C4-2B (cell line): Measurements from ENCODE around the gene MOSMO.
"Not testable (repeated sequence)": the region's sequence is repeated elsewhere in the genome, so short reads cannot be mapped to it uniquely, and the experiment has no call there.

ENCODE experiments used
- H3K27ac ChIP-seq: fragments of 450-650 bp; 2 replicates; pipeline ENCODE4 v1.5.1; 2017
- ZFX ChIP-seq: fragments of 450-650 bp; IDR thresholded peaks from 2 replicates; pipeline ENCODE4 v1.6.1; 2017
- TF ChIP-seq, protein P1 (sequence below): fragments of 450-650 bp; conservative IDR thresholded peaks from 2 replicates; pipeline ENCODE4 v1.5.1; 2017; ENCODE audit warnings: mild to moderate bottlenecking

Gene MOSMO

DNA sequence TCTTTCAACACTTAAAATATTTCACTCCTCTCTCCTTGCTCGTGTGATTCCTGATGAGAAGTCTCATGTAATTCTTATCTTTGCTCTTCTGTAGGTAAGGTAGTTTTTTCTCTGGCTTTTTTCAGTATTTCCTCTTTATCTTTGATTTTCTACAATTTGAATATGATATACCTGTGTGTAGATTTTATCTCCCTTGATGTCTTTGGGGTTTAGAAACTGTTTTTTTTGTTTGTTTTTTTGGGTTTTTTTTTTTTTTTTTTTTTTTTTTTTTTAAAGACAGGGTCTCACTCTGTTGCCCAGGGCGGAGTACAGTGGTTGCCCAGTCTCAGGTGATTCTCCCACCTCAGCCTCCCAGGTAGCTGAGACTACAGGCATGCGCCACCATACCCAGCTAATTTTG lies 26.6 kb downstream of the MOSMO start:
- TF ChIP-seq, protein P1, sequence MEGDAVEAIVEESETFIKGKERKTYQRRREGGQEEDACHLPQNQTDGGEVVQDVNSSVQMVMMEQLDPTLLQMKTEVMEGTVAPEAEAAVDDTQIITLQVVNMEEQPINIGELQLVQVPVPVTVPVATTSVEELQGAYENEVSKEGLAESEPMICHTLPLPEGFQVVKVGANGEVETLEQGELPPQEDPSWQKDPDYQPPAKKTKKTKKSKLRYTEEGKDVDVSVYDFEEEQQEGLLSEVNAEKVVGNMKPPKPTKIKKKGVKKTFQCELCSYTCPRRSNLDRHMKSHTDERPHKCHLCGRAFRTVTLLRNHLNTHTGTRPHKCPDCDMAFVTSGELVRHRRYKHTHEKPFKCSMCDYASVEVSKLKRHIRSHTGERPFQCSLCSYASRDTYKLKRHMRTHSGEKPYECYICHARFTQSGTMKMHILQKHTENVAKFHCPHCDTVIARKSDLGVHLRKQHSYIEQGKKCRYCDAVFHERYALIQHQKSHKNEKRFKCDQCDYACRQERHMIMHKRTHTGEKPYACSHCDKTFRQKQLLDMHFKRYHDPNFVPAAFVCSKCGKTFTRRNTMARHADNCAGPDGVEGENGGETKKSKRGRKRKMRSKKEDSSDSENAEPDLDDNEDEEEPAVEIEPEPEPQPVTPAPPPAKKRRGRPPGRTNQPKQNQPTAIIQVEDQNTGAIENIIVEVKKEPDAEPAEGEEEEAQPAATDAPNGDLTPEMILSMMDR = no peak
- no peak for TF ChIP-seq ZFX

DNA sequence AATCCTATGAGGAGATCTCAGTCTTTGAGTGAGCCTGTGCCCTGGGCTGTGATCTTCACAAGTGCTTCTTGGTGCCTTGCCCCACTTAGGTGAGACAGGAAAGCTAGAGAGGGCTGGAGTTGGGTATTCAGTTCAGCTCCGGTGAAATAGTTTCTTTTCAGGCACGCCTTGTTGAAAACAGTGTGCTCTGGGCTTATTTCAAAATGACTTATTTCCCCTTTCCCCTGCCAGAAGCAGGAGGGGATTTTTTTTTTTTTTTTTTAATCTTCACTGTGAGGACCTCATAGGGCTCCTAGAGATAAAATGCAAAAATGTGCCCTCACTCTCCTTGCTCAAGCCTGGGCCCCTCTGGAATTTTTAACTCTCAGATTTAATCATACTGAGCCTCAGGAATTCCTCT lies 27.2 kb downstream of the MOSMO start:
- no peak overlapping the region for H3K27ac ChIP-seq
- no peak for TF ChIP-seq ZFX
- TF ChIP-seq, protein P1 = no peak

More for the DNA sequence above, 26.6 kb downstream of the MOSMO start:
- no peak overlapping the region for H3K27ac ChIP-seq

DNA sequence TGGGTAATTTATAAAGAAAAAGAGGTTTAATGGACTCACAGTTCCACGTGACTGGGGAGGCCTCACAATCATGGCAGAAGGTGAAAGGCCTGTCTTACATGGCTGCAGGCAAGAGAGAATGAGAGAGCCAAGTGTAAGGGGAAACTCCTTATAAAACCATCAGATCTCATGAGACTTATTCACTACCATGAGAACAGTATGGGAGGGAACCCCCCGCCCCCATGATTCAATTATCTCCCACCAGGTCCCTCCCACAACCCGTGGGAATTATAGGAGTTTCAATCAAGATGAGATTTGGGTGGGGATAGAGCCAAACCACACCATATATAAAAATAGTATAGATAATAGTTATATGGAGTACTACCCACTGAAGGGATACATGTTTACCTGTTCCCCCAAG lies 36.0 kb downstream of the MOSMO start:
- H3K27ac ChIP-seq = not testable (repeated sequence)

DNA sequence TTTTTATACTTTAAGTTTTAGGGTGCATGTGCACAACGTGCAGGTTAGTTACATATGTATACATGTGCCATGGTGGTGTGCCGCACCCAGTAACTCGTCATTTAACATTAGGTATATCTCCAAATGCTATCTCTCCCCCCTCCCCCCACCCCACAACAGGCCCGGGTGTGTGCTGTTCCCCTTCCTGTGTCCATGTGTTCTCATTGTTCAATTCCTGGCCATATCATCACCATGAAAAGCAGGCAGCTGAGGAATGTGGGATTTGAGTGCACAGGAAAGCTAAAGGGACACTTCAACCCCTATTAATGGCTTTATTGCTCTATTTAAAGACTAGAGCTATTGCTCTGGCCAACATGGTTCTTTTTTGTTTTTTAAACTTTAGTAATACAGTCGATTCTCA lies 38.0 kb downstream of the MOSMO start:
- not testable (repeated sequence) for H3K27ac ChIP-seq

DNA sequence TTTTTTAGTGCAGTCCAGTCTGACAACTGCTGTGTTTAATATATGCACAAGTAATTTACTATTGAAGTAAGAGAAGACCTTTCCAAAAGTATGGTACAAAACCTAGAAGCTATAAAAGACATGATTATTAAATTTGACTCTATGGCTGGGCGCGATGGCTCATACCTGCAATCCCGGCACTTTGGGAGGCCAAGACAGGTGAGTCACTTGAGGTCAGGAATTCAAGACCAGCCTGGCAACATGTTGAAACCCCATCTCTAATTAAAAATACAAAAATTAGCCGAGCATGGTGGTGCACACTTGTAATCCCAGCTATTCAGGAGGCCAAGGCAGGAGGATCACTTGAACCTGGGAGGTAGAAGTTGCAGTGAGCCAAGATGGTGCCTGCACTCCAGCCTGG lies 43.1 kb downstream of the MOSMO start:
- H3K27ac ChIP-seq = no peak overlapping the region
- no peak for TF ChIP-seq ZFX
- TF ChIP-seq, protein P1 = no peak

DNA sequence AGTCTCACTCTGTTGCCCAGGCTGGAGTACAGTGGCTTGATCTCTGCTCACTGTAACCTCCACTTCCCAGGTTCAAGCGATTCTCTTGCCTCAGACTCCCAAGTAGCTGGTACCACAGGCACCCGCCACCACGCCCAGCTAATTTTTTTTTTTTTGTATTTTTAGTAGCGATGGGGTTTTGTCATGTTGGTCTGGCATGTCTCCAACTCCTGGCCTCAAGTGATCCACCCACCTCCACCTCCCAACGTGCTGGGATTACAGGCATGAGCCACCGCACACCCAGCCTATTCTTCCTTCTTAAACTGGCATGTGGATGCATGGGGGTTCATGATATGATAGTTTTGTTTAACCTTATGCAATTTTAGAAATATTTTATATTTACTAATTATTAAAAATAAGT lies 45.1 kb downstream of the MOSMO start:
- H3K27ac ChIP-seq = no peak overlapping the region
- TF ChIP-seq, protein P1 = no peak
- no peak for TF ChIP-seq ZFX

DNA sequence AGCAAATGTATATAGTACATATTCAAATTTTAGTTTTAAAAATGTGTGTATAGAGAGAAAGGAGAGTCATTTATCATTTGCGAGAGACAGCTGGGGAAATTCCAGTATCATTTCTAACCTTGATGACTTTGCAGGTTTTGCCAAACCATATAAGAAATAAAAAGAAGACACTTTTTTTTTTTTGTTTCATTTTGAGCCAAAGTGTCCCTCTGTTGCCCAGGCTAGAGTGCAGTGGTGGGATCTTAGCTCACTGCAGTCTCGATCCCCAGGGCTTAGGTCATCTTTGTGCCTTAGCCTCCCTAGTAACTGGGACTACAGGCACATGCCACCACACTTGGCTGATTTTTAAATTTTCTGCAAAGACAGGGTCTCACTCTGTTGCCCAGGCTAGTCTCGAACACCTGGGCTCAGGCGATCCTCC lies 46.0 kb downstream of the MOSMO start:
- no peak overlapping the region for H3K27ac ChIP-seq
- TF ChIP-seq, protein P1 = no peak
- TF ChIP-seq ZFX = no peak

DNA sequence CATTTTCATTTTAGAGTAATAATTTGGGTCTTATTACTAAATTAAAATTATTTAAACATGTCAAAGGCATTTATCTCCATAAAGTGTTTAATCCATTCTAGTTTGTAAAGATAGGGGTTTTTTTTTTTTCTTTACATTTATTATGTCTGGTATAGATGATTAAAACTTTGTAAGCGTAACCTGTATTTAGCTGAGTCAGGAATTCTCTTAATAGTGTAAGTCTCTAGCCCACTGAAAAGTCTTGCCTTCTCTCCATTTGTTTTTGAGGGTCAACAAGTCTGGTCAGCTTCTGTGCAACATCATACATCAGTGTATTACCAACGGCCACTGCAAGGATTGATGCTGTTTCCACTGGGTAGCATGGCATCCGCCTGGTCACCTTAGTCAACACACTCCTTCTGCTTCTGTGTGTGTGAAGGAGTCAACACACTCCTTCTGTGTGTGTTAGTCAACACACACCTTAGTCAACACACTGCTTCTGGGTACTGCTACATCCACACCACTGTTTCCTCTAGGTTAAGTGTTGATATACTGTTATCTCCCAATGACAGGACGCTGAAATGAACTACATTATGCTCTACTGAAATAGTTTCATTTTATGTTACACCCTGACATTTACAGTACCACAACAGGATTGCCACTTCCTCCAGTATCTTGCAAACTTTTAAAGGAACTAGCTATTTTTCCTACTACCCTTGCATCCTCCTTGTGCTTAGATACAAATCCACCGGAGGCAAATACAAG lies 47.1 kb downstream of the MOSMO start:
- no peak overlapping the region for H3K27ac ChIP-seq
- no peak for TF ChIP-seq ZFX
- TF ChIP-seq, protein P1 = no peak
